ENCODE measurements around the gene COL4A4. TPM values are rescaled to one million over a fixed set of nuclear protein-coding genes. Genes with fewer than 3 reads are reported as not detected.

The COL4A4 gene
- total and polyA plus RNA-seq, 2 donors (not counting 1 experiment from before 2014, with no cell fraction given): 6.2 to 30.2 TPM

DNA sequence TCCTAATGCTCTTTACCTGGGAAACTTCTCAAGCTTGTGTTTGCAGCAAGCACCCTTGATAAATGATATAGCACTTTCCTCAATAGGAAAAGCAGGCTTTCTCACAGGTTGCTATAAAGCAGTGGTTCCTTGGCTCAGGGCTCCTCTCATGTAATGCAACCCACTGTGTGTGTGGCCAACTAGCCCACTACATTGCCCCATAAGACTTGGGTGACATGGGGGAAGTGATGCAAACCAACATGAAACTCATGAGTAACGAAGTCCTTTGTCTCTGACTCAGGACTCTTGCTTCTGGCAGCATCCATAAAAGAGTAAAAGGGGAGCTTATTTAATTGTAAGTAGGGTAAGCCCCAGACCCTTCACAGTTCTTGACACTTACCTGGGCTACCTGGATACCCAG is 106.9 kb downstream of the COL4A4 start:
- DNase-seq: no peak
- POLR2A ChIA-PET: no interaction called here
- Mint-ChIP-seq H3K4me1 (no peaks in the 10 kb centered on the region), H3K27ac (no peak overlapping the region), H3K4me3 (no peak overlapping the region), H3K9me3 (ENCODE audit: insufficient read depth) (no peaks in the 10 kb centered on the region), H3K27me3 (no peaks in the 10 kb centered on the region)
- no peak overlapping the region for H3K27ac ChIP-seq (ENCODE audit: low read length in 2 of 2)
- no peaks in the 10 kb centered on the region for H4K20me1 ChIP-seq (ENCODE audit: control insufficient read depth, insufficient read depth, low read length, poor library complexity, severe bottlenecking)
- no peaks in the 10 kb centered on the region for H3K9me3 ChIP-seq (ENCODE audit: control extremely low read depth in 1 of 3, control insufficient read depth in 2 of 3, insufficient read depth in 1 of 3, low read length in 2 of 3)
- no peaks in the 10 kb centered on the region for H3K4me1 ChIP-seq (ENCODE audit: control insufficient read depth in 2 of 2, insufficient read depth in 2 of 2, low read length in 2 of 2)
- intact Hi-C loops (cut with micrococcal nuclease): no loop called here
- H3K4me3 ChIP-seq (ENCODE audit: control extremely low read depth in 1 of 5, extremely low read depth in 1 of 5, insufficient read depth in 1 of 5, low read depth in 2 of 5, low read length in 4 of 5): no peak overlapping the region
- H3K4me2 ChIP-seq (replicated peaks; ENCODE audit: low read depth, low read length, poor library complexity, severe bottlenecking): no peak overlapping the region
- no peaks in the 10 kb centered on the region for H3K79me2 ChIP-seq (ENCODE audit: control insufficient read depth, insufficient read depth, low read length)
- no peak overlapping the region for H3K9ac ChIP-seq (ENCODE audit: low read length)
- no peaks in the 10 kb centered on the region for H3K27me3 ChIP-seq (replicated peaks in 1 of 4; ENCODE audit: control extremely low read depth in 1 of 4, control insufficient read depth in 3 of 4, insufficient read depth in 4 of 4, low read length in 3 of 4)
- H2AFZ ChIP-seq (ENCODE audit: insufficient read depth, low read depth, low read length, poor library complexity, severe bottlenecking): no peak overlapping the region
- ATAC-seq (ENCODE audit: low read depth): no peak
- CTCF ChIA-PET: no interaction called here
- WGBS (ENCODE audit: insufficient coverage): no CpG with 5 or more reads among the region's 1 CpG
- H3K36me3 ChIP-seq (replicated peaks in 1 of 2; ENCODE audit: control extremely low read depth in 1 of 2, control insufficient read depth in 1 of 2, extremely low read depth in 1 of 2, insufficient read depth in 2 of 2, low read length in 1 of 2): no peaks in the 10 kb centered on the region
- TF ChIP-seq EZH2 (IDR thresholded peaks at IDR 0.05; ENCODE audit: borderline replicate concordance, insufficient read depth, low read depth, low read length, poor library complexity, severe bottlenecking) (no peak), CTCF (IDR thresholded peaks at IDR 0.05) (no peak)

DNA sequence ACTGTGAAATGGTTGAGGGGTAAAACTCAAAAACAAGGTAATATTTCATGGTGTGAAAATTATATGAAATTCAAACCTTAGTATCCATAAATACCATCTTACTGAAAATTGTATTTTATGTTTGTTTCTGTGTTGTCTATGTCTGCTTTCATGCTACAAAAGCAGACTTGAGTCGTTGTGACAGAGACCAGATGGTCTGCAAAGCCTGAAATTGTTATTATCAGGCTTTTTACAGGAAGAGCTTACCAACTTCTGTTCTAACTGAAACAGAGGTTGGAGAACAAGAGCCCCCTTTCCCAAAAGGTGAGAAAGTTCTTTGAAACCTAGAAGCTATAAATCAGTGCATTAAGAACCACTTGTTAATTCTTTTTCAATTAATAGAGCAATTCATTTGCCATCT is 110.0 kb downstream of the COL4A4 start:
- intact Hi-C loops (cut with micrococcal nuclease): no loop called here
- Histone ChIP-seq H3K9me3 (ENCODE audit: control extremely low read depth in 1 of 3, control insufficient read depth in 2 of 3, insufficient read depth in 1 of 3, low read length in 2 of 3) (no peaks in the 10 kb centered on the region), H3K9ac (ENCODE audit: low read length) (no peak overlapping the region), H3K4me3 (ENCODE audit: control extremely low read depth in 1 of 5, extremely low read depth in 1 of 5, insufficient read depth in 1 of 5, low read depth in 2 of 5, low read length in 4 of 5) (no peak overlapping the region), H3K27me3 (replicated peaks in 1 of 4; ENCODE audit: control extremely low read depth in 1 of 4, control insufficient read depth in 3 of 4, insufficient read depth in 4 of 4, low read length in 3 of 4) (no peaks in the 10 kb centered on the region), H3K4me2 (replicated peaks; ENCODE audit: low read depth, low read length, poor library complexity, severe bottlenecking) (no peak overlapping the region), H2AFZ (ENCODE audit: insufficient read depth, low read depth, low read length, poor library complexity, severe bottlenecking) (no peak overlapping the region), H3K36me3 (replicated peaks in 1 of 2; ENCODE audit: control extremely low read depth in 1 of 2, control insufficient read depth in 1 of 2, extremely low read depth in 1 of 2, insufficient read depth in 2 of 2, low read length in 1 of 2) (peaks cover 0 to 12% of the 10 kb centered on the region in 2 experiments), H4K20me1 (ENCODE audit: control insufficient read depth, insufficient read depth, low read length, poor library complexity, severe bottlenecking) (no peaks in the 10 kb centered on the region), H3K79me2 (ENCODE audit: control insufficient read depth, insufficient read depth, low read length) (no peaks in the 10 kb centered on the region), H3K27ac (ENCODE audit: low read length in 2 of 2) (no peak overlapping the region), H3K4me1 (ENCODE audit: control insufficient read depth in 2 of 2, insufficient read depth in 2 of 2, low read length in 2 of 2) (no peaks in the 10 kb centered on the region)
- ATAC-seq (ENCODE audit: low read depth) (no peak), DNase-seq (no peak)
- H3K4me3 Mint-ChIP-seq: no peak overlapping the region
- no peak for TF ChIP-seq EZH2 (IDR thresholded peaks at IDR 0.05; ENCODE audit: borderline replicate concordance, insufficient read depth, low read depth, low read length, poor library complexity, severe bottlenecking)
- no peak for TF ChIP-seq CTCF (IDR thresholded peaks at IDR 0.05)
- H3K4me1 Mint-ChIP-seq: no peaks in the 10 kb centered on the region
- H3K27me3 Mint-ChIP-seq: no peaks in the 10 kb centered on the region
- WGBS (ENCODE audit: insufficient coverage): no CpG with 5 or more reads among the region's 1 CpG
- ChIA-PET CTCF (no interaction called here), POLR2A (no interaction called here)
- no peaks in the 10 kb centered on the region for H3K9me3 Mint-ChIP-seq (ENCODE audit: insufficient read depth)
- H3K27ac Mint-ChIP-seq: no peak overlapping the region

All from B cell (primary cell).